ENCODE results near the gene ORAI2.
"Not testable (repeated sequence)": the region's sequence is repeated elsewhere in the genome, so short reads cannot be mapped to it uniquely, and the experiment has no call there.

The ORAI2 gene

GRCh38 chr7:102469972-102470825 is 36.8 kb downstream of the ORAI2 start:
- no peak for DNase-seq

DNA sequence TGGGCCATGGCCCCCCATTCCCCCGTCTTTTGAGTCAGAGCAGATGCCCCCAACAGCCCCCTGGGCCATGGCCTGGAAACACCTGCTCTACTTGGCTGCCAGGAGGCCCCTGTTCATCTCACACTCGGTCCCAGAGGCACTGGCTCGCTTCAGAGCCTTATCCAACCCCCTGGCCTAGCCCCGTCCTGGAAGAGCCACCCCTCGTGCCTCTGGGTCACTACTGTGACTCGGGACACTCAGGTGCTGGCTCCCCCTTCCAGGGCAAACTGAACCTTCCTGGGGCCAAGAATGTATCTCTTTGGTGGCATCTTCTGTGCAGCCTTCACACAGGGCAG is 38.4 kb downstream of the ORAI2 start:
- no peak for DNase-seq

DNA sequence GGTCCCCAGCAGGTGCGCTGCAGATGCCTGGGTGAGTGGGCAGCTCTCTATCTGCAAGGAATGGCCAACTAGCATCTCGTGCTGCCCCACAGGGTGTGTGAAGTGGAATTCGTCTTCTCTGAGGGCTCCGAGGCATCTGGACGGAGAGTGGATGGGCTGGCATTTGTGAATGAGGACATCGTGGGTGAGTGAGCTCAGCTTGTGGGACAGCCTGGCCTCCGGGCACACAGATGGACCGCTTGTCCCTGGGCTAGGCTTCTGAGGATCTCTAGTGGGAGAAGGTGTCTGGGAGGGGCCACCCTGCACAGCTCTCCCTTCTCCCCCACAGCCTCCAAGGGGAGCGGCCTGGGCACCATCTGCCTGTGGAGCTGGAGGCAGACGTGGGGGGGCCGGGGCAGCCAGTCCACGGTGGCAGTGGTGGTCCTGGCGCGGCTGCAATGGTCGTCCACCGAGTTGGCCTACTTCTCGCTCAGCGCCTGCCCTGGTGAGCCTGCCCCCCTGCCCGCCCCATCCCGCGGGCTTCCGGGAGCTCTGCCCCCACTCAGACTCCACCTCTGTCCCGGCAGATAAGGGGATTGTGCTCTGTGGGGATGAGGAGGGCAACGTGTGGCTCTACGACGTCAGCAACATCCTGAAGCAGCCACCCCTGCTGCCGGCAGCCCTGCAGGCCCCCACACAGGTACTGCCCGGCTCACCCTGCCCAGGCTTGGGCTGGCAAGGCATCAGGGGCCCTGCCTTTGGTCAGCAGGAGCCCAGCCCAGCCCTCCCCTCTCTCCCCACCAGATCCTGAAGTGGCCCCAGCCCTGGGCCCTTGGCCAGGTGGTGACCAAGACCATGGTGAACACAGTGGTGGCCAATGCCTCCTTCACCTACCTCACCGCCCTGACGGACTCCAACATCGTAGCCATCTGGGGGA is 39.0 kb downstream of the ORAI2 start:
- DNase-seq = no peak

DNA sequence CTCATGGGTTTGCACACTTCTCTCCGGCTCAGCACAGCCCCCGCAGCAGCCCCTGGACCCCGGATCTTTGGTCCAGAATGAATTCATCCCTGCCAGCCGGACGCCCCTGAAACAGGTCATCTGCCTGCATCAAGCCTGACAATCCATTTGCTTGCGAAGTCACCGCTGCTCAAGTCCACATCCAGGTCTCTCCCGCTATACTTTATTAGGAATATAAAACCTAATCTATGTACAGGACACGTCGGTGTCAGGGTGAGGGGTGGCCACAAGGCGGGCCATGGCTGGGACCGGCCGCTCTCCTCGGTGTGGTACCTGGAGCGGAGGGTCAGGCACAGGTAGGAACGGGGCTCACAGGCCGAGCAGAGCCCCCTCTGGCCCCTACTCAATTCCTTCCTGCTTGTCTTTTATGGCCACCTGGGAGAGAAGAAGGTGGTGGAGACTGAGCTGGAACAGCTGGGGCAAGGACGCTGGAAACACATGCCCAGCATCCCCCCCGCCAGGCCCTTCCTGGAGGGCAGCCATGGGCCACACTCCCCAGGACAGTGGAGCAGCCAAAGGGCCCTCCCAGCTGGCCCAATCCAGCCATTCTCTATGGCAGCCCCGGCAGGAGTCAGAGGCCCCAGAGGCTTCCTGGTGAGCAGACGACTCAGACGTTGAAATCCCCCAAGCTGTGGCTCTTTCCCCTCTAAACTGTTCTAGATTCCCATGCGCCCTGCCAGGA is 40.1 kb downstream of the ORAI2 start:
- no peak for DNase-seq

DNA sequence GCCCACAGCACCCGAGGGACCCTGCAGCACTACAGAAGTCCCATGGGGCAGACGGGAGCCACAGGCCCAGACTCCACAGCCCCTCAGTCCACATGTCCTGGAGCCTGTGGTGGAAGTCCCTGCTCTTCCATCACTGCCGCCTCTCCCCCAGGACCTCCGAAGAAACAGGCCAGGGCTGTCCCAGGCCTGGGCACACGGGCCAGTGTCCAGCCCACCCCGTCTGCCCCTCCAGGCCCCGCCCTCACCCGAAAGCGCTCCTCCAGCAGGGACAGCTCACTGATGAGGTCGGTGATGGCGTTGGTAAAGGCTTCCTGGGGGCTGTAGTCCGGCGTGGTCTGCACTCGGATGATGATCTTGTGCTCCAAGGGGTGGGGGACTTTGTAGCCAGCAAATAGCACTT is 40.7 kb downstream of the ORAI2 start:
- not testable (repeated sequence) for DNase-seq

DNA sequence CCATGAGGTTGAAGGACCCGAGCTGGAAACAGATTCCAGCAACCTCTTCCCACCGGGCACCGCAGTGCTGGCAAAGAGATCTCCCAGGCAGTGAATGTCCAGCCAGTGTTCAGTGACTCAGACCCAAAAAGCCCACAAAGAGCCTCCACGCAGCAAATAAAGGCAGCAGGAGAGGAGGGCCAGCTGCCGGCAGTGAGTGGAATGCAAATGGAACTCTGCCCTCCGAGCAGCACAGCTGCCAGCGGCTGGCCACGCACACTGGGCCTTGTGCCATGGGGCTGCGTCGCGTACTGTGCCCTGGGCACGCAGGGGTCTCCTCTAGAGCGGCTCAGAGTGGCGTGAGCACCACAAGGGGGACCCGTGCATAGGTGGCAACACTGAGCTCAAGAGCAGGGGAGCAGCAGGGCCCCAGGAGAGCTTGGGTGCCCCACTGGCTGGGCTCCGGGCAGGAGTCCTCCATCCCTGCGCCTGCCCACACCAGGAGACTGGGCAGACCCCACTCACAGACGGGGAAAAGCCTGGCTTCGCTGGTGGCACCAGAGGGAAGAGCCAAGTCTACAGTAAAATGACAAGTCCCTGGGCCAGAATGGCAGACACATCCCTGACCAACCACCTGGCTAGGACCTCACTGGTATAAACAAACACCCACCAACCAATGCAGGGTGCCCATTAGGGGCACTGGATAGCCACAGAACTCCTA is 41.5 kb downstream of the ORAI2 start:
- DNase-seq = not testable (repeated sequence)

DNA sequence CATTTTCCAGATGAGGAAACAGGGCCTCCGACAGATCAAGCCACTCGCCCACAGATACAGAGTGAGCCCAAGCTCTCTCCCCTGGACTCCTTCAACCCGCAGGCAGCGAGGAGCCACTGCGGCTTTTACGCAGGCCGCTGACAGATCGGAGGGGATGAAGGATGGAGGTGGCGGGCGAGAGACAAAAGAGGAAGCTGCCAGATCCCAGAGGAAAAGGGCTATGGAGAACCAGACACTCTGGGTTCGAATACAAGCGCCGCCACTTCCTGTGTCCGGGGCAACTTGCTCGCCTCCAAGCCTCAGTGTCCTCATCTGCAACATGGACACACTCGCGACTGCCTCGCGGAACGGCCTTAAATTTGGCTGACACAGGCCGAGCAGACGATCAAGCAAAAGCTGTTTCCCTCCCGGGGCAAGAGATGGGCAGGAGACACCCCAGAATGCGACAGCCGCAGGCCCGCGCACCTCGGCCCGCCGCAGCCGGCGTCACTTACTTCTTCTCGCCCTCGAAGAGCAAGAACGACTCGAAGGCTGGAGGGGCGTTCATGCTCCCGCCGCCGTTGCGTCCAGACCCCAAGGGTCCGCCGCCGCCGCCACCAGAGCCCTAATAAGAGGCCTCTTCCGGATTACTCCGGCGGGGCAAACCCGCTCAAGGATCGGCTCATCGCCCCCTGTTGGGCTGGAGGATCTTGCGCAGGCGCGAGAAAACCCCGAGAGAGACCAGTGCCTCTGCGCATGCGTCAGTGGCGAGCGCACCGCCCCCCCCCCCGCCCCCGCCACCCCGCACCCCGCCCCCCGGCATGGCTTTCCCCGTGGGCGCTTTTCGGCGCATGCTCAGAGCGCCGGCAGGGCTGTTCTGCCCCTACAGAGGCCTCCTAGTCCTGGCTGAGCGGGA is 45.2 kb downstream of the ORAI2 start, which contains the start of gene POLR2J:
Gene POLR2J, minus strand, starts transcription at position 609 of the 895 bp plus-strand sequence. Its CDS starts 62 bp downstream, at position 547.
- DNase-seq = not testable (repeated sequence)

GRCh38 chr7:102479209-102479584 is 45.8 kb downstream of the ORAI2 start:
- not testable (repeated sequence) for DNase-seq

DNA sequence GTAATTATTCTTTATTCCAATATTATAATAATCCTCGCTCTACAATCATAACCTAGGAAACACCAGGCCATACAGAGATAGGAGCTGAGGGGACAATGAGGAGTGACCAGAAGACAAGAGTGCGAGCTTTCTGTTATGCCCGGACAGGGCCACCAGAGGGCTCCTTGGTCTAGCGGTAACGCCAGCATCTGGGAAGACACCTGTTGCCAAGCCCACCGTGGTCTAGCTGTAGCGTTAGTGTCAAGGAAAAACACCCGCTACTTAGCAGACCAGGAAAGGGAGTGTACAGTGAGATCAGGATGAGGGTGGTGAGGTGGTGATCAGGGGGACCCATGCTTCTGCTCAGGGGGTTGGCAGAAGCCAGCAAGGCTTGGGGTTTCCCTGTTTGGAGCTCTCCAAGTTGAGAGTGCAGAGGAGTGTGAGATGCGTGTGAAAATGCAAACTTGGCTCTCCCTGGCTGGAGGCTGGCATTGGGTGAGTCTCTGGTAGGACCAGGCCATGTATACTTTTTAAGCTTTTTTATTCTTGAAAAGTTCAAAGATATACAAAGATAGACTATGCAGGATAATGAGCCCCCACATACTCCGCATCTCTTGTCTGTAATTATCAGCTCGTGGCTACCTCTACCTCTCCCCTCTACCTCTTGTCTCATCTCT is 46.7 kb downstream of the ORAI2 start:
- DNase-seq = not testable (repeated sequence)

DNA sequence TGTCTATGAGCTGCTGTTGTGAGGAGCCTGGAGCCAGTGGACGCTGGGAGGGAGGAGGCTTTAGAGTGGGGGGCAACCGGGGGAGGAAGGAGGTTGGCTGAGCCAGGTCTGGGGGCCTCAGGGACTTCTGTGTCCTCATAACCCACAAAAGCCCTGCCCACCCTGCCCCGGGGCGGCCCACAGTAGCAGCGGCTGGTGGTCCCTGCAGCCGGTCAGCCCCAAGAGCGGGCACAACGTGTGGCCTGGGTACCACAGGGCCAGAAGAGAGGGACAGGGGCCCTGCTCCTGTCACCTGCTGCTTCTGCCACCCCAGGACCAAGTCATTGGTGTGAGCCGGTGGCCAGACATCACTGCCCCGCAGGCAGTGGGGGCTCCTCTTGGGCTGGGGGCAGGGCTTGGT is 48.6 kb downstream of the ORAI2 start:
- not testable (repeated sequence) for DNase-seq

DNA sequence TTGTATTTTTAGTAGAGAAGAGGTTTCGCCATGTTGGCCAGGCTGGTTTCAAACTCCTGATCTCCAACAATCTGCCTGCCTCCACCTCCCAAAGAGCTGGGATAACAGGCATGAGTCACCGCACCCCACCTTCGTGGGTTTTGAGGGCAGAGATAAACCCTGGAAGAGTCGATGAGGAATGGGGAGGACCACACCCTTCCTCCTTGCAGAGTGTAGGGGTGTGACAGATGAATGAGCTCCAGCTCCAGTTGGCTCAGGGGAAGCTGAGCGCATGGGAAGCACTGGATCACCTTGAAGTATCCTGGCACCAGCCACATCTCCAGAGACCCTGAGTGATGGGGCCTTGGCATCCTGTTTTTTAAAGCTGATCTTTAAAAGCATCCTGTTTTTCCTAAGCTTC is 50.9 kb downstream of the ORAI2 start:
- DNase-seq = not testable (repeated sequence)

GRCh38 chr7:102490529-102491075 is 57.2 kb downstream of the ORAI2 start:
- DNase-seq = not testable (repeated sequence)

DNA sequence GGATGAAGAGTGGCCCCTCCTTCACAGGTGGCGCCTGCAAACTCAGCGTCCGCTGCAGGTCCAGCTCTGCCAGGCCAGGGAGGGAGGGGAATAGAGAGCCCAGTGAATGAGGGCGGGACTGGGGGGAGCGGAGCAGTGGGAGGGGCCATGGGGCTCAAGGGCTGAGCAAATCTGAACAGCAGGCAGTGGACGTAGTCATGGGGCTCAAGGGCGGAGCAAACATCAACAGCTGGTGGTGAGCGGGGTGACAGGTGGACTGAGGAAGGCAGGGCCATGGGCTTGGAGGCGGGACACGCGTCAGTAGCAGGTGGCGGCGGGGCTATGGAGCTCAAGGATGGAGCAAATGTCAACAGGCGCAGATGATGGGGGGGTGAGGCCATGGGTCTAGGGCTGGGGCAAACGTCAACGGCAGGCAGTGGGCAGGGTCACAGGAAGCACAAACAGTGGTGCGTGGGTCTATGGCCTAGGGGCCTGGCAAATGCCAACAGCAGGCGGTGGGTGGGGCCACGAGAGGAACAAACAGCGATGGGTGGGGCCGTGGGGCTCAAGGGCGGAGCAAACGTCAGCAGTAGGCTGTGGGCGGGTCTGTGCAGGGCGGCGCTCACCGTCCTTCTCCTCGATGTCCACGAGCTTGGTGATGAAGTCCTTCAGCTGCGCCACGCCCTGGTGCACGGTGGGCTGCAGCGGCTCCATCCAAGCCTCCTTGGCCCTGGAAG is 60.0 kb downstream of the ORAI2 start:
- DNase-seq = not testable (repeated sequence)

- not testable (repeated sequence) for DNase-seq
Measured at GRCh38 chr7:102494026-102494425, 60.7 kb downstream of the ORAI2 start.

GRCh38 chr7:102494473-102495149 is 61.2 kb downstream of the ORAI2 start:
- DNase-seq = not testable (repeated sequence)

DNA sequence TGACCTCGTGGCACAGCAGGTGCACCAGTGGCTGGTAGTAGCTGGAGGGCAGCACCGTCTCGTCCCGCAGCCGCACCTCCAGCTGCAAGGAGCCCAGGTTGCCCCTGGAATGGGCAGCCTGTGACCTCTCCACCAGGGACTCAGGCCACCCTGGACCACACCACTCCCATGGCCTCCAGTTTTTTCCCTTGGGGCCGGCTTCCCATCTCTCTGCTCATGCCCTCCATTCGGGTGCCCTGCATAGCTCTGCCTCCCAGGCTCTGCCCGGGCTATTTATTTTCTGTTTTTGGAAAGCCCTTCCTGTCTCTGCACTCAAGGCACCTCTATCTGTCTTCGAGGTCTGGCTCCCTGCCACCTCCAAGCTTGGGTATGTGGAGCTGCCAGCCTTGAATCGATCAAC is 63.5 kb downstream of the ORAI2 start:
- not testable (repeated sequence) for DNase-seq

GRCh38 chr7:102497308-102497707 is 63.9 kb downstream of the ORAI2 start:
- DNase-seq = not testable (repeated sequence)

GRCh38 chr7:102498321-102498720 is 64.9 kb downstream of the ORAI2 start:
- DNase-seq = not testable (repeated sequence)

- DNase-seq = not testable (repeated sequence)
Measured at GRCh38 chr7:102503141-102503540, 69.8 kb downstream of the ORAI2 start.
